GM21786 (cell line): ENCODE data around the gene CASK.

Source experiments
- ATAC-seq: cut with Tn5 transposase; IDR thresholded peaks from one replicate; pipeline ENCODE4 v1.9.1; 2021; ENCODE audit not compliant: unreplicated experiment

The CASK gene

GRCh38 chrX:41590641-41591040 is 332.7 kb downstream of the CASK start:
- no peak for ATAC-seq

DNA sequence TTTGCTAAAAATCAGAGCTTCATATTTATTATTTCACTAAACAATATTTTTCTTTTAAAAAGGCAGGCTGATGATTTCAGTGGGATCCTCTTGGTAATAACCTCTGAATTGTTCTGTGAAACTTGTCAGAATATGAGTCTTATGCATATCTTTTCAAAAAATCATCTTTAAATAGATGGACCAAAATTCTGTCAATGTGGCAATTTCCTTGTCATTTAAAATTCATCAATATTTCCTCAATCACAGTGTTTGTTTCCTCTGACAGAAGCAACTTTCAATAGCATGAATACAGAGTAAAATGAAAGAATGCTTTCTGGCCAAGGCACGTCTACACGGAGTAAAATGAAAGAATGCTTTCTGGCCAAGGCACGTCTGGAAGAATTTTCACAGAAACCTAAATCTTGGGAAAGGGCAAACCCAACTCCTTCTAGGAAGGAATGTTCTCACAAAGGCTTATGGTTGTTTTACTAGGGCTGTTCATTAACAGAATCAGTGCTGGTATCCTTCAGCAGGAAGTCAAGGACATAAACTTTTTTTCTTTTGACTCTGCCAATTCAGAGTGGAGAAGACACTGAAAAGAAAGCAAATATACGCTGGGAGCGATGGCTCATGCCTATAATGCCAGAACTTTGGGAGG is 333.6 kb downstream of the CASK start:
- no peak for ATAC-seq

- no peak for ATAC-seq
These were observed 335.1 kb downstream of the CASK start for GRCh38 chrX:41588271-41588670.

- peak; percentile 52 for ATAC-seq
These were observed 342.8 kb downstream of the CASK start for GRCh38 chrX:41580423-41581064.

DNA sequence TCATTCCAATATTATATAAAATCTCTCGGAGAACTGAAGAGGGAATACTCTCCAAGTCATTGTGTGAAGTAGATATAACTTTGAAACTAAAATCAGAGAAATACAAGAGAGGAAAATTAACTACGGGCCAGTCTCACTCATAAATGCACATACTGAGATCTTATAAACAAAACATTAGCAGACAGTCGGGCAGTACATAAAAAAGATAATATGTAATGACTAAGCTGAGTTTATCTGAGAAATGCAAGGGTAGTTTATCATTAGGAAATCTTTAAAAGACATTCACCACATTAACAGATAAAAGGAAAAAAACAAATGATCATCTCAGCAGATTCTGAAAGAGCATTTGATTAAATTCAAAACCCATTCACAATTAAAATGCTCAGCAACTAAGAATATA is 359.5 kb downstream of the CASK start:
- no peak for ATAC-seq

GRCh38 chrX:41561045-41561444 is 362.3 kb downstream of the CASK start:
- peak; percentile 95 for ATAC-seq

- no peak for ATAC-seq
These were observed 363.9 kb downstream of the CASK start for GRCh38 chrX:41559235-41560052.

GRCh38 chrX:41558531-41558930 is 364.8 kb downstream of the CASK start:
- no peak for ATAC-seq

DNA sequence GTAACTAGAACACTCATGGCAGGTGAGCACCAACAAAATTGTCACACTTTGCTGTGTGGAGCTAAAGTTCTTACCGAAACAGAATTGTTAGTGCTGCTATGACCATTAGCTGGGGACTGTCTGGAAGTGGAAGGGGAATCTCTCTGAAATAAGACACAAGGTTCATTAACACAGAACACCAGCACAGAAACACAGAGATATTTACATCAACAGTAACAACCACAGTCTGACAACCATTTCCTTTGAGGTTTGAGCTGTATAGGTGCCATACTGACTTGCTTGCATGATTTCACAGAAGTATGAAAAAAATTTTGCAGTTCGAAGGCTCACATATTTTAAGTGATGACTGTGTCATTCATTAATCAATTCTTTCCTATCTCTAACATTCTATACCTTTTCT is 366.4 kb downstream of the CASK start:
- no peak for ATAC-seq

DNA sequence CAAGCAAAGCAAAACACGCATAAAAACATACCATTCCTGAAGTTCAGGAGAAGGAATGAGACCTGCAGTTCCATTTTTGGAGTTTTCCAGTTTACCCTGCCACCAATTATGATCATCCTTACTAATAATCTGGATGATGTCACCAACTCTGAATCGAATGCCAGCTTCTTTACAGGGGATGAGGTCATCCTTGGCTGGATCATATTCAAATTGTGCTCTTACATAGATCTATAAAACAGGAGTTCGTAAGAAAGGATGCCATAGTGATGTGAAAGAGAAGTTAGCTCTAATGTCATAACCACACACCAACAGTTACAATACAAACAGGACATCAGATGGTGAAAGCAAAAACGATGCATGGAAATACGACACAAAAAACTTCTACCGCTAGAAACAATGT is 369.7 kb downstream of the CASK start:
- ATAC-seq = no peak

- no peak for ATAC-seq
These were observed 374.9 kb downstream of the CASK start for GRCh38 chrX:41548411-41548810.

GRCh38 chrX:41543668-41544067 is 379.7 kb downstream of the CASK start:
- ATAC-seq = no peak

DNA sequence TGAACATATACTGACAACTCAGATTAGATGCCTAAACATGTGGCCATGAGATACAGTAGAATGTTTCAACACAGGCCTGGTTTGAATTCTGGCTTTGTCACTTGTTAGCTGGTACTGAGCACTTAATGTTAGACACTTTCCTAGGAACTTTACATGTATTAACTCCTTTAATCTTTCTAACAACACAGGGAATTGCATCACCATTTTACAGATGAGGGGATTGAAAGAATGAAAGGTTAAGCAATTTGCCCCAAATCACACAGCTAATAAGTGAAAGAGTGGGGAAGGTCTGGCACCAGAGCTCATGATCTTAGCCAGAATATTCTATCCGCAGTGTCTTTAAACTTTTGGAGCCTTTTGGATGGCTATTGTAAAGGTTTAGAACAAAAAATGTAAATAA is 380.3 kb downstream of the CASK start:
- ATAC-seq = no peak

- no peak for ATAC-seq
These were observed 380.8 kb downstream of the CASK start for GRCh38 chrX:41542536-41542935.

GRCh38 chrX:41542135-41542534 is 381.2 kb downstream of the CASK start:
- no peak for ATAC-seq

- no peak for ATAC-seq
These were observed 382.0 kb downstream of the CASK start for GRCh38 chrX:41541386-41541785.

GRCh38 chrX:41538707-41539106 is 384.6 kb downstream of the CASK start:
- ATAC-seq = no peak

GRCh38 chrX:41530085-41530484 is 393.3 kb downstream of the CASK start:
- no peak for ATAC-seq

DNA sequence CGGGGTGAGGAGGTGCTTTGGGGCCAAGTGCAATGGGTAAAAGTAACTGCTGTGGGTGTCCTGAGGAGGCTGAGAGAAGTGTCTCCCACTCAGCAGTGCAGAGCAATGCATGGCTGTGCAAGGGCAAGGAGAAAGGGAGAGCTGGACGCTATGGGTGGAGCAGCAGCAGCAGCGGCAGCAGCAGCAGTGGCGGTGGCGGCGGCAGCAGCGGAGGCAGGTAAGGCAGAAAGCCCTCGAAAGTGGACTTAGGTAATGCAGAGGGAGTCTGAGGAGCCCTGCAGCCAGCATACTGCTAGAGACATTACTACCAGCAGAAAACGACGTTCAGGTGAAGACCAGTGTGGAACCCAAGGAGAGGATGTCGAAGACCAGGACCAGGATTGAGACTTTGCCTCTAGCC is 394.1 kb downstream of the CASK start:
- ATAC-seq = no peak

DNA sequence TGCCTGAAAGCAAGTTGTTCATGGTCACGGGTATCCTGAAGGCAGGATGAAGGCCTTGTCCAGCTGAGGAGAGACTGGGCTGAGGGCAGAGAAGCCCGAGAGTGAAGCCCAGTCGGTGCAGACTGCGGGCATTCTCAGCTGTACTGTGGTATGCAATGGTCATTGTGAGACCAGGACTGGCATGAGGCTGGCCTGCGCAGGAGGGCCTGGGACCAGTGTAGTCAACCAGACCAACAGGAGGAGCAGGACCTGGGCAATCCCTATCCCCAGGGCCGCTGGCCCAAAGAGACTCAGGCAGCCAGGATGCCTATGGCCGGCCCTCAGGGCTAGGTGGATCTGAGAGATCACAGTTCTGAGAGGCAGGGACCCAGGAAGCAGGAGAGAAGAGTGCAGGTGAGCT is 394.6 kb downstream of the CASK start:
- no peak for ATAC-seq

DNA sequence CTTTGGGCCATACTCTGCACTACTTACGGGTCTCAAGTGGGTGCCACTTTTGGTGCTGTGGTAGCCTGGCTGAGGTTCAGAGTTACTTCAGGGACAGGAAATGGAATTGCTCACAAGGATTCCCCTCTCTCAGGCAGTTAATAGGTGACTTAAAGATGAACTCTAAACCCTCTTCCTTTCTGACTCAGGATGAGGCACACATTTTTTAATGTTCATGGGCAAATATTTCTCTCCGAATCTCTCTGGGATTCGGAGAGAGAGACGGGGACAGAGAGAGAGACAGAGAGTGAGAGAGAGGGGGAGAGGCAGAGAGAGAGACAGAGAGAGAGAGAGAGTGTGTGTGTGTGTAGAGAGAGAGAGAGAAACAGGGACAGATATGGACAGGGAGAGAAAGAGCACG is 396.4 kb downstream of the CASK start:
- peak; percentile 56 for ATAC-seq

- ATAC-seq = no peak
These were observed 397.1 kb downstream of the CASK start for GRCh38 chrX:41526271-41526670.
